ENCODE results near the gene BABAM2.

BABAM2 gene

GRCh38 chr2:27852691-27853090 is 37.8 kb upstream of the BABAM2 start:
- no peak overlapping the region for H3K4me3 ChIP-seq (ENCODE audit: low read depth, low read length)
- no peak for DNase-seq (ENCODE audit: low read depth)
- TF ChIP-seq, protein P1, sequence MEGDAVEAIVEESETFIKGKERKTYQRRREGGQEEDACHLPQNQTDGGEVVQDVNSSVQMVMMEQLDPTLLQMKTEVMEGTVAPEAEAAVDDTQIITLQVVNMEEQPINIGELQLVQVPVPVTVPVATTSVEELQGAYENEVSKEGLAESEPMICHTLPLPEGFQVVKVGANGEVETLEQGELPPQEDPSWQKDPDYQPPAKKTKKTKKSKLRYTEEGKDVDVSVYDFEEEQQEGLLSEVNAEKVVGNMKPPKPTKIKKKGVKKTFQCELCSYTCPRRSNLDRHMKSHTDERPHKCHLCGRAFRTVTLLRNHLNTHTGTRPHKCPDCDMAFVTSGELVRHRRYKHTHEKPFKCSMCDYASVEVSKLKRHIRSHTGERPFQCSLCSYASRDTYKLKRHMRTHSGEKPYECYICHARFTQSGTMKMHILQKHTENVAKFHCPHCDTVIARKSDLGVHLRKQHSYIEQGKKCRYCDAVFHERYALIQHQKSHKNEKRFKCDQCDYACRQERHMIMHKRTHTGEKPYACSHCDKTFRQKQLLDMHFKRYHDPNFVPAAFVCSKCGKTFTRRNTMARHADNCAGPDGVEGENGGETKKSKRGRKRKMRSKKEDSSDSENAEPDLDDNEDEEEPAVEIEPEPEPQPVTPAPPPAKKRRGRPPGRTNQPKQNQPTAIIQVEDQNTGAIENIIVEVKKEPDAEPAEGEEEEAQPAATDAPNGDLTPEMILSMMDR (conservative IDR thresholded peaks at IDR 0.05; ENCODE audit: low read depth, low read length): no peak

DNA sequence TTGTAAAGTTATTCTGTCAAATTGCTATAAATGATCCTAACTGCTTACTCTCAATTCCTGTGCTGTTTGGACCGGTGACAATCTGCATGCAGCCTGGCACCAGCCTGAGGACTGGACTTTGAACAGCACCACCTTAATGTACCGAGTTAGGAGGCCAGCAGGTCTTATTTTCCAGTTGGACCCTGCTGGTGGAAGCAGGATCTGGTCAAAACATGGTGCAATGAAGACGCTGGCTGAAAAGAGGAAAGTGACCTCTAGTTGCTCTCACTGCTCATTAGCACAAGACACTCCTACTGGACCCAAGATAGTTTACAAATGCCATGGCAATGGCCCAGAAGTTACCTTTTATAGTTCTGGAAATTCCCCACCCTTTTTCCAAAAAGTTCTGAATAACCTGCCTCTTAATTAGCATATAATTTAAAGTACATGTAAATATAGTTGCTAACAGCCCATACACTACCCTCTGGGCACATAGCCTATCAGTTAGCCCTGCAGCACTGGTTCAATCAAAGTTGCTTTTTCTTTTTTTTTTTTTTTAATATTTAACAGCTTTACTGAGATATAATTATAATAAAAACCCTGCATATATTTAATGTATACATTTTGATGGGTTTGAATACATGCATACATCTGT is 36.2 kb upstream of the BABAM2 start:
- TF ChIP-seq, protein P1 (conservative IDR thresholded peaks at IDR 0.05; ENCODE audit: low read depth, low read length): no peak
- H3K4me3 ChIP-seq (ENCODE audit: low read depth, low read length): no peak overlapping the region
- DNase-seq (ENCODE audit: low read depth): no peak

GRCh38 chr2:27855476-27855875 is 35.1 kb upstream of the BABAM2 start:
- TF ChIP-seq, protein P1 (conservative IDR thresholded peaks at IDR 0.05; ENCODE audit: low read depth, low read length): no peak
- peak; percentile 69 for DNase-seq (ENCODE audit: low read depth)
- H3K4me3 ChIP-seq (ENCODE audit: low read depth, low read length): no peak overlapping the region

GRCh38 chr2:27856386-27856785 is 34.1 kb upstream of the BABAM2 start:
- H3K4me3 ChIP-seq (ENCODE audit: low read depth, low read length): no peak overlapping the region
- TF ChIP-seq, protein P1 (conservative IDR thresholded peaks at IDR 0.05; ENCODE audit: low read depth, low read length): no peak
- no peak for DNase-seq (ENCODE audit: low read depth)

DNA sequence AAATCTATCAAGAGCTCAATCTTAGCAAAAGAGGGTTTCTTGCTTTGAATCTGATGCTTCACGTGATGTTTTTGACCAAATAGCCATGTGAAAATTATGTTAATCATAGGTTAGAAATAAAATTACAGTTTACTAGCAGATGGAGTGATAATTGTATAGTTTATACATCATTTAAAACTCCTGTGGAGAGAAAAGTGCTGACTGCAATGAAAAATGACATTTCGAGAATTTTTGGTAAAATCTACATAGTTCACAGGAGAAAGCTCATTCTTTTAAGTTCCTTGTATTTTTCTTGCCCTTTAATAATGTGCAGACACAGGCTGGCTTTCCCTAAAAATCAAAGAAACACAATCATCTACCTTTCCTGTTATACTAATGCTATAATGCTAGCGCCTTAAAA is 33.6 kb upstream of the BABAM2 start:
- H3K4me3 ChIP-seq (ENCODE audit: low read depth, low read length): no peak overlapping the region
- DNase-seq (ENCODE audit: low read depth): no peak
- TF ChIP-seq, protein P1 (conservative IDR thresholded peaks at IDR 0.05; ENCODE audit: low read depth, low read length): no peak

GRCh38 chr2:27857417-27858172 is 32.9 kb upstream of the BABAM2 start:
- peak; percentile 64 for DNase-seq (ENCODE audit: low read depth)
- no peak overlapping the region for H3K4me3 ChIP-seq (ENCODE audit: low read depth, low read length)
- TF ChIP-seq, protein P1 (conservative IDR thresholded peaks at IDR 0.05; ENCODE audit: low read depth, low read length): no peak

GRCh38 chr2:27860111-27860510 is 30.4 kb upstream of the BABAM2 start:
- TF ChIP-seq, protein P1 (conservative IDR thresholded peaks at IDR 0.05; ENCODE audit: low read depth, low read length): no peak
- no peak overlapping the region for H3K4me3 ChIP-seq (ENCODE audit: low read depth, low read length)
- DNase-seq (ENCODE audit: low read depth): peak; percentile 88
